ENCODE data around the gene TFG. TPM values are rescaled to one million over a fixed set of nuclear protein-coding genes. Genes with fewer than 3 reads are reported as not detected.

TFG gene
- total and polyA plus RNA-seq, 8 donors = 15.8 to 90.9 (median 53.5) TPM

DNA sequence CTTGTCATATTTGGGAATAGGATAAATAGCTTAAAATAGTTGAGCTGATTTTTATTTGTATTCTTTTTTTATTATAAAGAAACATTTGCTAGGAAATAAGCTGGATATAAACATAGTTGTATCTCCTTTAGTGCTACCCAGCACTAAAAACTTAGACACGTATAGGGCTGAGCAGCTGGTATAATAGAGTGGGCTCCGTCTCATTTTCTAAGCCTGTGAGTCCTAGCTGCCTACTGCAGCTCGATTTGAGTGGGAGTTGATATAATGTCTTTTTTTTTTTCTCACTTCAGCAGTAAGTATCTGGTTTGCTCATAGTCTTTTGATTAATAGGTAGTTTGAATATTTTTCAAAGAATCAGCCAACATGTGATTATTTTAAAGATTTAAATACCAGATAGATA is 34.2 kb downstream of the TFG start:
- WGBS, 5 donors = 84 to 91% (median 86%) methylated on average over 3 of the region's 3 CpGs
- H3K4me3 ChIP-seq = no peak overlapping the region
- H3K27me3 ChIP-seq = no peaks in the 10 kb centered on the region
- no peak overlapping the region for H3K27ac ChIP-seq
- intact Hi-C loops (cut with DNase I; ENCODE audit: low total_unique reads) = no loop called here
- no peak for DNase-seq
- TF ChIP-seq EP300 (IDR thresholded peaks at IDR 0.05) (no peak), CTCF (IDR thresholded peaks at IDR 0.05) (no peak), POLR2AphosphoS5 (IDR thresholded peaks at IDR 0.05) (no peak), POLR2A (IDR thresholded peaks at IDR 0.05) (no peak)
- no peaks in the 10 kb centered on the region for H3K4me1 ChIP-seq
- peaks cover 25 to 100% (median 88%) of the 10 kb centered on the region in 4 donors for H3K36me3 ChIP-seq
- H3K9me3 ChIP-seq = no peaks in the 10 kb centered on the region

DNA sequence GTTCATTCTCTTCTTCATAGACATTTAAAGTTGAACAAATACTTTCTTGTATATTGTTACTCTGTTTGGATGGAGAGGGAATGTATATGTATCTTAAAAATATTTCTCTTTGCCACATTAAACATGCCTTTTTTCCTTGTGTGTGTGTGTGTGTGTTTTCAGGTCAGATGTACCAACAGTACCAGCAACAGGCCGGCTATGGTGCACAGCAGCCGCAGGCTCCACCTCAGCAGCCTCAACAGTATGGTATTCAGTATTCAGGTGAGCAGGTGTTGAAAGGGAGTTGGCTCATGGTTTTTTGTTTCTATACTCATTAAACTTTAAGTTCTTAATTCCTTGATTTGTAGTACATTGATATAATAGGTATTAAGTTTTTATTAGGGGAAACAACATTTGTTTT is 35.4 kb downstream of the TFG start:
- TF ChIP-seq EP300 (IDR thresholded peaks at IDR 0.05) (no peak), CTCF (IDR thresholded peaks at IDR 0.05) (no peak), POLR2AphosphoS5 (IDR thresholded peaks at IDR 0.05) (no peak), POLR2A (IDR thresholded peaks at IDR 0.05) (no peak)
- WGBS, 5 donors = 95 to 100% (median 95%) methylated on average over 2 of the region's 2 CpGs
- peaks cover 27 to 100% (median 88%) of the 10 kb centered on the region in 4 donors for H3K36me3 ChIP-seq
- no peak overlapping the region for H3K27ac ChIP-seq
- no peak overlapping the region for H3K4me3 ChIP-seq
- H3K27me3 ChIP-seq = no peaks in the 10 kb centered on the region
- no peaks in the 10 kb centered on the region for H3K4me1 ChIP-seq
- no peak for DNase-seq
- intact Hi-C loops (cut with DNase I; ENCODE audit: low total_unique reads) = no loop called here
- H3K9me3 ChIP-seq = no peaks in the 10 kb centered on the region

- no peaks in the 10 kb centered on the region for H3K9me3 ChIP-seq
- TF ChIP-seq POLR2AphosphoS5 (IDR thresholded peaks at IDR 0.05) = no peak
- TF ChIP-seq POLR2A (IDR thresholded peaks at IDR 0.05) = no peak
- no peak for TF ChIP-seq CTCF (IDR thresholded peaks at IDR 0.05)
- TF ChIP-seq EP300 (IDR thresholded peaks at IDR 0.05) = no peak
- no peaks in the 10 kb centered on the region for H3K4me1 ChIP-seq
- H3K27ac ChIP-seq = no peak overlapping the region
- intact Hi-C loops (cut with DNase I; ENCODE audit: low total_unique reads) = no loop called here
- H3K27me3 ChIP-seq = no peaks in the 10 kb centered on the region
- H3K36me3 ChIP-seq = peaks cover 21 to 100% (median 88%) of the 10 kb centered on the region in 4 donors
- DNase-seq = no peak
- H3K4me3 ChIP-seq = no peak overlapping the region
These were observed 36.3 kb downstream of the TFG start for GRCh38 chr3:100745617-100746016.

DNA sequence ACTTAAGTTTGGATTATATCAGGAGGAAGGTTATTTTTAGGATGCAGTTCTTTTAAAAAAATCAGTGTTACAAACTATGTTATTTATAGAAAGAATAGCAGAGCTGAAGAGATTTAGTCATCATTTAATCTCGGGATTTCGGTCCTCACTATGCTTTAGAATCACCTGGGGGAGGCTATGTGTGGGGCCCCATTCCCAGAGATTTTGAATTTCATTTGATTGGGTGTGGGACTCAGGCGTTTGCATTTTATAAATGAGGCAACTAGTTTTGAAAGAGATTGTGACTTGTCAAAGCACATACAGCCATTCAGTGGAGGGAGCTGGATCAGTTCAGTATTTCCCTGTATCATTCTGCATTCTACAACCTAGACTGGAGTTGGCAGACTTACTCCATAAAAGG is 36.8 kb downstream of the TFG start:
- H3K27ac ChIP-seq = peak overlapping the region in 1 of 5 donors; percentile 13
- H3K9me3 ChIP-seq = no peaks in the 10 kb centered on the region
- no peaks in the 10 kb centered on the region for H3K27me3 ChIP-seq
- 77 to 91% (median 81%) methylated on average over 3 of the region's 3 CpGs for WGBS, 5 donors
- peaks cover 21 to 100% (median 90%) of the 10 kb centered on the region in 4 donors for H3K36me3 ChIP-seq
- intact Hi-C loops (cut with DNase I; ENCODE audit: low total_unique reads) = no loop called here
- H3K4me3 ChIP-seq = no peak overlapping the region
- TF ChIP-seq CTCF (IDR thresholded peaks at IDR 0.05) = no peak
- no peak for TF ChIP-seq POLR2A (IDR thresholded peaks at IDR 0.05)
- no peak for TF ChIP-seq POLR2AphosphoS5 (IDR thresholded peaks at IDR 0.05)
- no peak for TF ChIP-seq EP300 (IDR thresholded peaks at IDR 0.05)
- no peaks in the 10 kb centered on the region for H3K4me1 ChIP-seq
- no peak for DNase-seq

Measured in stomach (tissue), 9 donors.